OCI-LY1 (cell line): ENCODE measurements around the gene P3H3.

Source experiments
- CTCF ChIP-seq: fragments of 200-600 bp; sonication (generic), shearing (Covaris generic); IDR thresholded peaks from 2 replicates; pipeline ENCODE4 v1.5.1; 2017; ENCODE audit warnings: mild to moderate bottlenecking, antibody characterized with exemption, low read length, moderate library complexity, mixed read lengths
- EZH2 ChIP-seq: fragments of 200-600 bp; sonication (generic), shearing (Covaris generic); IDR thresholded peaks from 2 replicates; pipeline ENCODE4 v1.8.0; 2017; ENCODE audit warnings: borderline replicate concordance, mixed run types, mild to moderate bottlenecking, antibody characterized with exemption, low read length, moderate library complexity, mixed read lengths

DNA sequence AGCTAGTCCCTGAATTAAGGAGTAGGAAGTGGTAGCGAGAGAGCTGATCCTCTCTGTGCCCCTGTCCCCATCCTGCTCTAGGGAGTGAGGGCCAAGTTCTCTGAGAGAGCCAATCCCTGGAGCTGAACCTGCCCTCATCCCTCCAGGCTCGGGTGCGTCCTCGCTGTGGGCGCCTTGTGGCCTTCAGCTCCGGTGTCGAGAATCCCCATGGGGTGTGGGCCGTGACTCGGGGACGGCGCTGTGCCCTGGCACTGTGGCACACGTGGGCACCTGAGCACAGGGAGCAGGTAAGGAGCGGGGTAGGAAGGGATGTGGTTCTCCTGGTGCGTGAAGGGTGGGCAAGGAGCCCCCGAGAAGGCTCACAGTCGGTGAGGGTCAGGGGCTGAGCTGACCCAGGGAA, 10.6 kb downstream of the P3H3 start:
- no peak for TF ChIP-seq CTCF
- no peak for TF ChIP-seq EZH2
